Endothelial cell of umbilical vein (primary cell): ENCODE measurements around the gene BTN1A1. TPM values are rescaled to one million over a fixed set of nuclear protein-coding genes. Genes with fewer than 3 reads are reported as not detected.

Source experiments
- BruUV-seq: library from RNA; stranded (reverse); fragments of 400-500 nt; replicated peaks from 2 replicates; lab custom pipeline; 2021; lab: Mats Ljungman, UMichigan
- CTCF ChIA-PET: fragments of 300-600, 350-600 bp; sonication (Branson Sonifier 250); formaldehyde crosslinking; loops from one replicate; lab custom pipeline; 2021; ENCODE audit warnings: antibody characterized with exemption, inconsistent platforms; lab: Charles Lee
- POLR2A ChIA-PET: fragments of 300-600, 350-600 bp; sonication (Branson Sonifier 250); formaldehyde crosslinking; loops from one replicate; lab custom pipeline; 2021; ENCODE audit warnings: antibody characterized with exemption, inconsistent platforms; lab: Charles Lee
- DNase-seq: peaks from one replicate; pipeline ENCODE4 v3.0.0-alpha.2; 2011; ENCODE audit warnings: low read depth, low spot score
- FAIRE-seq: peaks from 2 replicates; lab custom pipeline; 2011; peaks lifted over from hg19 to GRCh38; lab: Jason Lieb, UNC
- H2AFZ ChIP-seq: 2 replicates; pipeline ENCODE4 v1.6.0; 2012; ENCODE audit warnings: low read depth, low read length, control low read depth, inconsistent platforms
- H3K27ac ChIP-seq: 2 replicates; pipeline ENCODE4 v1.5.1; 2011; ENCODE audit warnings: low read depth, mild to moderate bottlenecking, control low read depth, low read length, moderate library complexity; ENCODE audit not compliant: insufficient read depth
- H3K27me3 ChIP-seq, 2 experiments: 2 replicates each; pipeline versions ENCODE4 v1.6.0 to v1.6.1; 2011; ENCODE audit warnings: low read length in 2 of 2, mixed read lengths in 1 of 2; ENCODE audit not compliant: control insufficient read depth in 2 of 2, insufficient read depth in 2 of 2
- H3K36me3 ChIP-seq, 2 experiments: 2 replicates in 1 of 2; 3 replicates in 1 of 2; pipeline ENCODE4 v1.5.1; 2011; ENCODE audit warnings: low read length in 2 of 2, mild to moderate bottlenecking in 1 of 2, moderate library complexity in 1 of 2; ENCODE audit not compliant: control insufficient read depth in 2 of 2, insufficient read depth in 2 of 2; ENCODE audit errors: extremely low read depth in 1 of 2
- H3K4me1 ChIP-seq: 3 replicates; pipeline ENCODE4 v1.5.1; 2011; ENCODE audit warnings: mild to moderate bottlenecking, low read length; ENCODE audit not compliant: control insufficient read depth, insufficient read depth; ENCODE audit errors: extremely low read depth
- H3K4me2 ChIP-seq: 2 replicates; pipeline ENCODE4 v1.6.1; 2011; ENCODE audit warnings: low read length, control low read depth, mixed read lengths; ENCODE audit not compliant: insufficient read depth
- H3K4me3 ChIP-seq, 3 experiments: fragments of 200-600 bp in 1 of 3; sonication (generic), shearing (Covaris generic) in 1 of 3; replicated peaks in 1 of 3; 2 replicates each; pipeline ENCODE4 v1.5.1; 2011 to 2016; ENCODE audit warnings: control low read depth in 3 of 3, low read length in 3 of 3, mild to moderate bottlenecking in 2 of 3, inconsistent platforms in 1 of 3, low read depth in 1 of 3, moderate library complexity in 1 of 3; ENCODE audit not compliant: insufficient read depth in 1 of 3
- H3K79me2 ChIP-seq: 2 replicates; pipeline ENCODE4 v1.6.0; 2012; ENCODE audit warnings: low read length, inconsistent platforms; ENCODE audit not compliant: control insufficient read depth, insufficient read depth
- H3K9ac ChIP-seq: replicated peaks from 2 replicates; pipeline ENCODE3; 2011; ENCODE audit warnings: low read length, control low read depth; ENCODE audit not compliant: insufficient read depth; ENCODE audit errors: extremely low read depth
- H3K9me1 ChIP-seq: replicated peaks from 3 replicates; pipeline ENCODE4 v1.6.0; 2011; ENCODE audit warnings: mild to moderate bottlenecking, low read length; ENCODE audit not compliant: control insufficient read depth, insufficient read depth; ENCODE audit errors: extremely low read depth
- H3K9me3 ChIP-seq: replicated peaks from 2 replicates; pipeline ENCODE4 v1.5.1; 2012; ENCODE audit warnings: low read length, inconsistent platforms; ENCODE audit not compliant: control insufficient read depth, insufficient read depth
- H4K20me1 ChIP-seq: replicated peaks from 2 replicates; pipeline ENCODE3; 2011; ENCODE audit warnings: mild to moderate bottlenecking, low read length; ENCODE audit not compliant: control insufficient read depth, insufficient read depth; ENCODE audit errors: extremely low read depth
- CTCF ChIP-seq, 2 donors: IDR thresholded peaks; 1 replicate in 1 of 2; 2 replicates in 1 of 2; pipeline ENCODE4 v1.5.1; 2011; ENCODE audit warnings: low read length in 2 of 2, mild to moderate bottlenecking in 2 of 2, moderate library complexity in 2 of 2, control low read depth in 1 of 2, inconsistent platforms in 1 of 2, low read depth in 1 of 2; ENCODE audit not compliant: insufficient read depth in 1 of 2; ENCODE audit errors: extremely low read depth in 1 of 2
- EZH2 ChIP-seq: IDR thresholded peaks from 2 replicates; pipeline ENCODE4 v1.6.1; 2012; ENCODE audit warnings: borderline replicate concordance, low read depth, mild to moderate bottlenecking, moderate library complexity, low read length, inconsistent platforms; ENCODE audit not compliant: severe bottlenecking
- FOS ChIP-seq: IDR thresholded peaks from 2 replicates; pipeline ENCODE4 v1.6.1; 2011; ENCODE audit warnings: mild to moderate bottlenecking, low read length, moderate library complexity, borderline replicate concordance; ENCODE audit not compliant: insufficient read depth
- GATA2 ChIP-seq: IDR thresholded peaks from 2 replicates; pipeline ENCODE4 v1.7.0; 2011; ENCODE audit warnings: low read depth, mild to moderate bottlenecking, moderate library complexity, mixed read lengths, low read length; ENCODE audit not compliant: insufficient read length, insufficient read depth
- JUN ChIP-seq: IDR thresholded peaks from 2 replicates; pipeline ENCODE4 v1.6.1; 2011; ENCODE audit warnings: borderline replicate concordance, low read depth; ENCODE audit not compliant: insufficient read length, insufficient read depth
- MAX ChIP-seq: IDR thresholded peaks from 2 replicates; pipeline ENCODE4 v1.6.1; 2011; ENCODE audit not compliant: insufficient read depth, insufficient read length
- MYC ChIP-seq: IDR thresholded peaks from one replicate; pipeline ENCODE4 v1.6.1; 2011; ENCODE audit warnings: mild to moderate bottlenecking, low read depth, low read length
- POLR2A ChIP-seq: IDR thresholded peaks from 2 replicates; pipeline ENCODE4 v1.6.1; 2012; ENCODE audit warnings: low read depth, mild to moderate bottlenecking, control low read depth, low read length
- POLR2AphosphoS5 ChIP-seq: IDR thresholded peaks from 2 replicates; pipeline ENCODE4 v1.6.1; 2012; ENCODE audit warnings: low read depth, mild to moderate bottlenecking, control low read depth, low read length, moderate library complexity; ENCODE audit not compliant: insufficient read depth
- dilution Hi-C: fragments of 300-500 bp; cut with MboI; formaldehyde crosslinking; loops from one replicate; pipeline ENCODE4 v1.15.0; 2019; ENCODE audit warnings: low sequenced_read_pairs; ENCODE audit not compliant: extremely low pct_ligation_motif_present
- intact Hi-C: fragments of 100-400 bp; cut with micrococcal nuclease; formaldehyde crosslinking; loops from one replicate; pipeline ENCODE4 v1.10.0; 2022
- polyA plus RNA-seq, 4 experiments: library from polyadenylated mRNA; depleted of rRNA in 3 of 4; stranded (reverse) in 3 of 4; unstranded in 1 of 4; fragments of >200 nt; gene quantifications; 2 replicates each; pipeline versions ENCODE4 v1.2.1 to v1.2.3, GENCODE V29; 2011 to 2012; ENCODE audit warnings: missing spikeins in 1 of 4
- total RNA-seq: library from RNA; stranded (reverse); gene quantifications from 2 replicates; pipeline ENCODE4 v1.2.3, GENCODE V29; 2021

BTN1A1 gene
- total and polyA plus RNA-seq, 2 donors (not counting 3 experiments of a cell fraction or from before 2014, with no cell fraction given): not detected

- Histone ChIP-seq H3K27ac (peak overlapping the region; percentile 4), H3K79me2 (no peaks in the 10 kb centered on the region), H3K9me3 (no peaks in the 10 kb centered on the region), H2AFZ (peak overlapping the region; percentile 99), H3K4me3 (peak overlapping the region; percentile 65 to 74 (median 65)), H3K9ac (peak overlapping the region; percentile 46), H3K4me1 (peaks cover 14% of the 10 kb centered on the region), H3K4me2 (peak overlapping the region; percentile 89), H3K27me3 (no peaks in the 10 kb centered on the region), H3K9me1 (no peaks in the 10 kb centered on the region), H4K20me1 (no peaks in the 10 kb centered on the region), H3K36me3 (no peaks in the 10 kb centered on the region)
- dilution Hi-C loops (loop anchor here (25.0 kb wide), 1 partner anchor 196 kb away; no protein-coding TSS in a partner anchor), intact Hi-C loops (loop anchor here (1.0 to 5.0 kb wide), 3 partner anchors 12 to 111 kb away; no protein-coding TSS in a partner anchor)
- ChIA-PET POLR2A (interaction anchor here (0.7 to 1.7 kb wide), 2 partner anchors 20 to 59 kb away, joined by 3 to 4 read pairs; no protein-coding TSS in a partner anchor), CTCF (interaction anchor here (0.9 to 2.0 kb wide), 10 partner anchors 12 to 211 kb away, joined by 3 to 21 read pairs (median 5); partner anchors contain the start of gene BTN2A2)
- FAIRE-seq (peak; percentile 68), DNase-seq (peak; percentile 96)
- no TSS peak for BruUV-seq
- no peak for TF ChIP-seq FOS
- peak; percentile 31 for TF ChIP-seq GATA2
- no peak for TF ChIP-seq POLR2A
- peak; percentile 33 for TF ChIP-seq POLR2AphosphoS5
These were observed 32.8 kb downstream of the BTN1A1 start for GRCh38 chr6:26532699-26533531.

- CTCF ChIA-PET: interaction anchor here (0.9 to 2.0 kb wide), 8 partner anchors 12 to 211 kb away, joined by 3 to 21 read pairs (median 6); partner anchors contain the start of gene BTN2A2
- no peaks in the 10 kb centered on the region for H3K36me3 ChIP-seq
- POLR2A ChIA-PET: interaction anchor here (1.7 kb wide), 1 partner anchor 60 kb away, joined by 4 read pairs; no protein-coding TSS in a partner anchor
- no peaks in the 10 kb centered on the region for H3K27me3 ChIP-seq
- intact Hi-C loops (loop anchor here (1.0 to 5.0 kb wide), 3 partner anchors 12 to 111 kb away; no protein-coding TSS in a partner anchor), dilution Hi-C loops (loop anchor here (25.0 kb wide), 1 partner anchor 196 kb away; no protein-coding TSS in a partner anchor)
- H3K4me1 ChIP-seq: peaks cover 14% of the 10 kb centered on the region
- TF ChIP-seq EZH2 (no peak), CTCF (IDR thresholded peaks at IDR 0.05; ENCODE audit: extremely low read depth in 1 of 2, insufficient read depth in 1 of 2, low read depth in 1 of 2, low read length in 2 of 2) (no peak), POLR2AphosphoS5 (no peak), GATA2 (no peak), FOS (no peak), MYC (no peak), JUN (no peak), MAX (no peak), POLR2A (no peak)
- peak overlapping the region; percentile 89 for H3K4me2 ChIP-seq
- peaks cover 2% of the 10 kb centered on the region for H3K79me2 ChIP-seq
- no peaks in the 10 kb centered on the region for H3K9me1 ChIP-seq
- peak overlapping the region; percentile 65 to 74 (median 65) for H3K4me3 ChIP-seq
- H3K9me3 ChIP-seq: no peaks in the 10 kb centered on the region
- no TSS peak for BruUV-seq
- H2AFZ ChIP-seq: peak overlapping the region; percentile 99
- no peak for FAIRE-seq
- H4K20me1 ChIP-seq: no peaks in the 10 kb centered on the region
- no peak for DNase-seq
- peak overlapping the region; percentile 46 for H3K9ac ChIP-seq
- H3K27ac ChIP-seq: peak overlapping the region; percentile 4
These were observed 33.4 kb downstream of the BTN1A1 start for GRCh38 chr6:26533532-26533931.
